Loucy (cell line): Measurements from ENCODE around the gene CDHR2.

Source experiments
- EZH2phosphoT487 ChIP-seq: fragments of 200-600 bp; IDR thresholded peaks from 2 replicates; pipeline ENCODE4 v1.6.1; 2018; ENCODE audit warnings: antibody characterized with exemption, mild to moderate bottlenecking, moderate library complexity, borderline replicate concordance
- TF ChIP-seq, protein P1 (sequence below): fragments of 200-600 bp; sonication (generic); conservative IDR thresholded peaks from 2 replicates; pipeline ENCODE4 v1.5.1; 2014; ENCODE audit warnings: mild to moderate bottlenecking, antibody characterized with exemption, low read length

DNA sequence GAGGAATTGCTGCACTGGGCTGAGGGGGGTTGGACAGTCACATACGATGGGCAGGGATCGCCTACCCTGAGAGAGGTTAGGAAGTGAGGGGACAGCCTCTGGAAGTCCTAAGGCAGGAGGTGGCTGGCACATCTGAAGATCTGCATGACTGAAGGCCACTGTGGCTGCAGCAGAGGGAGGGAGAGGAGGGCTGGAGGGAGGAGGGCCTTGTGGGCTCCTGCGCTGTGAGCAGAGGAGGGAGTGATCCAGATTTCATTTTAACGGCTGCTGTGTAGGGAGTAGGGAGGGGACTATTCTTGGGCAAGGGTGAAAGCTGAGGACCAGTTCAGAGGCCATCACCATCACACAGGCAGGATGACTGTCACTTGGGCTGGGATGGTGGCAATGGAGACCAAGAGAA is 88.4 kb downstream of the CDHR2 start:
- no peak for TF ChIP-seq EZH2phosphoT487
- TF ChIP-seq, protein P1, sequence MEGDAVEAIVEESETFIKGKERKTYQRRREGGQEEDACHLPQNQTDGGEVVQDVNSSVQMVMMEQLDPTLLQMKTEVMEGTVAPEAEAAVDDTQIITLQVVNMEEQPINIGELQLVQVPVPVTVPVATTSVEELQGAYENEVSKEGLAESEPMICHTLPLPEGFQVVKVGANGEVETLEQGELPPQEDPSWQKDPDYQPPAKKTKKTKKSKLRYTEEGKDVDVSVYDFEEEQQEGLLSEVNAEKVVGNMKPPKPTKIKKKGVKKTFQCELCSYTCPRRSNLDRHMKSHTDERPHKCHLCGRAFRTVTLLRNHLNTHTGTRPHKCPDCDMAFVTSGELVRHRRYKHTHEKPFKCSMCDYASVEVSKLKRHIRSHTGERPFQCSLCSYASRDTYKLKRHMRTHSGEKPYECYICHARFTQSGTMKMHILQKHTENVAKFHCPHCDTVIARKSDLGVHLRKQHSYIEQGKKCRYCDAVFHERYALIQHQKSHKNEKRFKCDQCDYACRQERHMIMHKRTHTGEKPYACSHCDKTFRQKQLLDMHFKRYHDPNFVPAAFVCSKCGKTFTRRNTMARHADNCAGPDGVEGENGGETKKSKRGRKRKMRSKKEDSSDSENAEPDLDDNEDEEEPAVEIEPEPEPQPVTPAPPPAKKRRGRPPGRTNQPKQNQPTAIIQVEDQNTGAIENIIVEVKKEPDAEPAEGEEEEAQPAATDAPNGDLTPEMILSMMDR, result no peak
